Measurements from ENCODE around the gene NDUFAF7. TPM values are rescaled to one million over a fixed set of nuclear protein-coding genes. Genes with fewer than 3 reads are reported as not detected.
"Not testable (repeated sequence)": the region's sequence is repeated elsewhere in the genome, so short reads cannot be mapped to it uniquely, and the experiment has no call there.

Gene NDUFAF7
- polyA plus RNA-seq, 1 experiment, result 23.3 TPM

- no peak for TF ChIP-seq CTCF (IDR thresholded peaks at IDR 0.05; ENCODE audit: low read depth, low read length)
- no peaks in the 10 kb centered on the region for H3K9me3 ChIP-seq (ENCODE audit: control insufficient read depth, insufficient read depth, low read length)
- H3K27me3 ChIP-seq (ENCODE audit: control insufficient read depth, insufficient read depth, low read length), result no peaks in the 10 kb centered on the region
- DNase-seq (ENCODE audit: low read depth, low spot score), result no peak
- no peak overlapping the region for H3K27ac ChIP-seq (ENCODE audit: low read depth, low read length)
- H3K4me3 ChIP-seq (ENCODE audit: low read depth, low read length), result no peak overlapping the region
- POLR2A ChIA-PET, result interaction anchor here (0.7 kb wide), 1 partner anchor 11 kb away, joined by 15 read pairs; no protein-coding TSS in a partner anchor
- CTCF ChIA-PET, result no interaction called here
These were observed 41.2 kb upstream of the NDUFAF7 start for GRCh38 chr2:37190290-37190689.

GRCh38 chr2:37191253-37191652 lies 40.2 kb upstream of the NDUFAF7 start:
- peaks cover 2% of the 10 kb centered on the region; the same call in 1 of the 2 replicates for H3K9me3 ChIP-seq (ENCODE audit: control insufficient read depth, insufficient read depth, low read length)
- DNase-seq (ENCODE audit: low read depth, low spot score), result no peak
- H3K27ac ChIP-seq (ENCODE audit: low read depth, low read length), result no peak overlapping the region
- no peak overlapping the region for H3K4me3 ChIP-seq (ENCODE audit: low read depth, low read length)
- no peak for TF ChIP-seq CTCF (IDR thresholded peaks at IDR 0.05; ENCODE audit: low read depth, low read length)
- ChIA-PET POLR2A (interaction anchor here (0.7 kb wide), 1 partner anchor 10 kb away, joined by 15 read pairs; no protein-coding TSS in a partner anchor), CTCF (no interaction called here)
- no peaks in the 10 kb centered on the region for H3K27me3 ChIP-seq (ENCODE audit: control insufficient read depth, insufficient read depth, low read length)

- Histone ChIP-seq H3K9me3 (ENCODE audit: control insufficient read depth, insufficient read depth, low read length) (peaks cover 2% of the 10 kb centered on the region; the same call in 1 of the 2 replicates), H3K27ac (ENCODE audit: low read depth, low read length) (no peak overlapping the region), H3K27me3 (ENCODE audit: control insufficient read depth, insufficient read depth, low read length) (no peaks in the 10 kb centered on the region), H3K4me3 (ENCODE audit: low read depth, low read length) (no peak overlapping the region)
- no peak for DNase-seq (ENCODE audit: low read depth, low spot score)
- ChIA-PET CTCF (no interaction called here), POLR2A (no interaction called here)
- TF ChIP-seq CTCF (IDR thresholded peaks at IDR 0.05; ENCODE audit: low read depth, low read length), result no peak
These were observed 39.7 kb upstream of the NDUFAF7 start for GRCh38 chr2:37191747-37192146.

- Histone ChIP-seq H3K27ac (ENCODE audit: low read depth, low read length) (no peak overlapping the region), H3K9me3 (ENCODE audit: control insufficient read depth, insufficient read depth, low read length) (peaks cover 2% of the 10 kb centered on the region; the same call in 1 of the 2 replicates), H3K4me3 (ENCODE audit: low read depth, low read length) (no peak overlapping the region), H3K27me3 (ENCODE audit: control insufficient read depth, insufficient read depth, low read length) (no peaks in the 10 kb centered on the region)
- no peak for TF ChIP-seq CTCF (IDR thresholded peaks at IDR 0.05; ENCODE audit: low read depth, low read length)
- DNase-seq (ENCODE audit: low read depth, low spot score), result no peak
- ChIA-PET CTCF (no interaction called here), POLR2A (no interaction called here)
These were observed 38.9 kb upstream of the NDUFAF7 start for GRCh38 chr2:37192551-37192950.

GRCh38 chr2:37195862-37196319 lies 35.6 kb upstream of the NDUFAF7 start:
- peak overlapping the region; percentile 83 for H3K4me3 ChIP-seq (ENCODE audit: low read depth, low read length)
- H3K9me3 ChIP-seq (ENCODE audit: control insufficient read depth, insufficient read depth, low read length); H3K27ac ChIP-seq (ENCODE audit: low read depth, low read length); POLR2A ChIA-PET; H3K27me3 ChIP-seq (ENCODE audit: control insufficient read depth, insufficient read depth, low read length); CTCF ChIA-PET; DNase-seq (ENCODE audit: low read depth, low spot score): not testable (repeated sequence)

Data from AG04450 (cell line).